CD4-positive, alpha-beta T cell treated with Interleukin-1 beta for 1 hour (primary cell): ENCODE data around the gene CCDC106.
A peak's percentile ranks its signal among the peaks of the same experiment; 100 is the strongest.

ENCODE experiments used
- DNase-seq, 2 donors: peaks; one replicate each; pipeline ENCODE4 v3.0.0-alpha.2; 2020 to 2022

CCDC106 gene

DNA sequence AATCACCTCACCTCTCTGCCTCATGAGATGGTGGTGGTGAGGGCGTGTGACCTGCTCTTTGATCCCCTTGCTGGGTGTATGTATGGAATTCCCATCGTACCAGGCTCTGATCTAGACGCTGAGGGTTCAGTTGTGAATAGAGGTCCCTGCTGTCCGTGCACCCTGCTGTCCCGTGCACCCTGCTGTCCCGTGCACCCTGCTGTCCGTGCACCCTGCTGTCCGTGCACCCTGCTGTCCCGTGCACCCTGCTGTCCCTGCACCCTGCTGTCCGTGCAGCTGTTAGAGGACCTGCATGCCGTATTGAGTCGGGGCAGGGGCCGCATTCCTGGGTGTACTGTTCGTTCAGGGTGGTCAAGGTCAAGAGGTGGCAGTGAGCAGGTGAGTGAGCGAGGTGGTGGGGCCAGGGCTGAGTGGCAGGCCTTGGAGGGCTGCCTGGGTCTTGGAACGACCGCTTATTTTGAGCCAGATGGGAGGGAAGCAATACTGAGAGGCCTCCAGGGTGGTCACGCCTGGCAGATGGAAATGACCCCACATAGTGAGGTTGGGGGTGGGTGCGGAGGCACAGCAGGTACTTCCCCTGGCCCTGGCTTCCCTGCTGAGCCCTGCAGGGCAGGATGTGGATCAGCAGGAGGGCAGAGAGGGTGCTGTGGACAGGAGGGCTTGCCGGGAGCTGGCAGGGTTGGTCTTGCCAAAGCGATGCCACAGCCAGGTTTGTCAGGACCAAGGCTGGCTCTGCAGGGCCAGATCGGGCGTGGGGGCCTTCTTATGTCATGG lies 22.5 kb downstream of the CCDC106 start:
- no peak for DNase-seq

DNA sequence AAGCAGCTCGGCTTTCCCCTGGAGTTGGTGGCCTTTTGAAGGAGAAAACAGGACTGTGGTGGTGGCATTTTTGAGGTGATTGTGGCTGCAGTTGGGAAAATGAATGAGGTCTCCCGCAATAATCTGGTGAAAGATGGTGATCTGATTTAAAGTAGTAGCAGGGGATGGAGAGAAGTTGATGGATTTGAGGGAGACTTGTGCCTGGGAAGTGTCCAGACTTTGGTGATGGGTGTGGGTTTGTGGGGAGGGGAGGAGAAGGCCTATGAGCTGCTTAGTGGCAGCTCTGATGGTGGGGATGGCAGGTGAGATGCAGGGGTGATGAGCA lies 23.0 kb downstream of the CCDC106 start:
- no peak for DNase-seq

DNA sequence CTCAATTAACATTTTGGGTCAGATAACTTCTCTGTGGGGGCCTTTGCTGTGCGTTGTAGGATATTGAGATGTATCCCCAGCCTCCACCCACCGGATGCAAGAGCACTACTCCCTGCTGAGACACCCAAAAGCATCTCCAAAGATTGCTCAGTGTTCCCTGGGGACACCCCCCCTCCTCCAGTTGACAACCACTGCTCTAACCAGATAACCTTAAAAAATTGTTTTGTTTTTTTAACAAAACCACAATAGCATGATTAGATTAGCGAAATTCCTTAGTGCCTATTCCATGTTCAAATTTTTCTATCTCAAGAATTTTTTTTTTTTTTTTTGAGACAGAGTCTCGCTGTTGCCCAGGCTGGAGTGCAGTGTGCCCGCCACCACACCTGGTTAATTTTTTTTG lies 24.4 kb downstream of the CCDC106 start:
- no peak for DNase-seq

DNA sequence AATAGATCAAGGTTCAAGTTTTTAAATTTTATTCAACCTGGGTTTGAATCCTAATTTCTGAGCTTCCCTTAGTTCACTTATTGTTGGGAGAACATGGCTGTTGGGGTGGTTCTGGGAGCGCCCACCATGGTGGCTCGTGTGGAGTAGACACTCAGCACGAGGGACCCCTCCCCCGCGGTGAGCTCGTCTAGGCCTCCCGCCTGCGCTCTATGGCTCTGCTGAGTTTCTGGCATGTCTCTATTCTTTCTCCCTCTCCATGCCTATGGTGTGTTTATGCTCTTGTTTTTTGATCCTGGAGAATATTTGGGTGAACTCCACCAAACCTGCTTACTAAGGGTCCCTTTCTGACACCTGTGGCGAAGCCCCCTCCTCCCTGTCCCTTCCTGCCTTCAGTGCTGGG lies 25.5 kb downstream of the CCDC106 start:
- DNase-seq = no peak

DNA sequence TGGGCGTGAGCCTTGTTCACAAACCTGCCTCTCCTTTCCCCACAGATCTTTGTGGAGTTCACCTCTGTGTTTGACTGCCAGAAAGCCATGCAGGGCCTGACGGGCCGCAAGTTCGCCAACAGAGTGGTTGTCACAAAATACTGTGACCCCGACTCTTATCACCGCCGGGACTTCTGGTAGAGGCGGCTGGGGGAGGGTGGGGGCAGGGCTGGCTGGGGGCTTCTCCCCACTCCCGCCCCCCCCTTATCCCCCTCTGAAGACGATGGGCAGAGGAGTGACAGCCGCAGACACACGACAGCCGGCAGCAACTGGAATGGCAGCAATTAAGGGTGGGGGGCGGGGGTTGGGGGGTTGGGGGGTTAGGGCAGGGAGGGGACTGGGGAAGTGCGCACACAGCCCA lies 25.9 kb downstream of the CCDC106 start:
- no peak for DNase-seq

DNA sequence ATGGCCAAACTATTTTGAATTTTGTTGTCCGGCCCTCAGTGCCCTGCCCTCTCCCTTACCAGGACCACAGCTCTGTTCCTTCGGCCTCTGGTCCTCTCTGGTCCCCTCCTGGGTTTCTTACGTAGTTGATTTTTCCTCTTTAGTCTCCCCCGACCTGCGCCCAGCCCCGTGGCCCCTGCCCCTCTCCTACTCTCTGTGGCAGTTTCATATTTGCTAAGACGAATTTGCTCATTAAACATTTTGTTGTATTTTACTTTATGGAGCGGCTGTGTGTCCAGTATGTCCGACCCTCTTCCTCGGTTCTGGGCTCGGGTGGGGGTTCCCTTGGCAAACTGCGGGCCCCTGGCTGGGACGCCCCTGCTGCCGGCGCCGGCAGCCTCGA lies 26.4 kb downstream of the CCDC106 start:
- DNase-seq = no peak

DNA sequence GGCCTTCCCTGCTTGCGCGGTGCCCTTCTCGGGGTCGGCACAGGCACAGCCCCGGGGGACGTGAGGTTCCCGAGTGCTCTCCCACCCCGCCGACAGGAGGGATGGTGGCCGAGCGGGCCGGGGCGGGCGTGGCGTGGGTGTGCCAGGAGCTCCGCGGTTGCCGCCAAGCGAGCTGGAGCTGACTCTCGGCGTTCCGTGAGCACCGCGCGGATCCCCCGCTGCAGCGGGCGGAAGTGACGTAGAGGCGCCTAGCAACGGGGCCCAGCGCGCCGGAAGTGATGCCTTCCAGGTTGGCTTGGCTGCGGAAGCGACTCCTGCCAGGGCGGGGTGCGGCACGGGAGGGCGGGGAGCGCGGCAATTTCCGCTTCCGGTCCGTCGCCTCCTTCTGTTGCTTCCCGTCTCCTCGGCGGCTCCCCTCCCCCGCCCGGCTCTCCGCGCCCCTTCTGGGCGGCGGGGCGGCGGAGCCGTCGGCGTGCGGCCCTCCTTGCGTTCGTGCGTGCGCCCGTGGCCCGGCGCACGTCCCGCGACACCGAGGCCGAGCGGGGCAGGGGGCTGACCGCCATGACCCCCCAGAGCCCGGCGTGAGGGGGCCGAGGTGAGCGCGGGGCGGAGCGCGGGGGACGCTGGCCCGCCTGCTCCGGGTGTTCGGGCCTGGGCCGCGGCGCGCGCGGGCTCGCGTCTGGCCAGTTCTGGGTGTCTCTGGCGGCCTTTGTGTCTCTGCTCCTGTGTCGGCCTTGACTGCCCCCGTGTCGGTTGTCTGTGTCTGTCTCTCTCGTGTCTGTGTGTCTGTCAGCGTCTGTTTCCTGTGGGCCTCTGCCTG lies 27.0 kb downstream of the CCDC106 start, which contains the start of gene EPN1:
Gene EPN1, plus strand, starts transcription at position 386 of the 820 bp plus-strand sequence. CDS start 3,402 bp downstream, outside the sequence.
- peak; percentile 97 to 98 for DNase-seq

DNA sequence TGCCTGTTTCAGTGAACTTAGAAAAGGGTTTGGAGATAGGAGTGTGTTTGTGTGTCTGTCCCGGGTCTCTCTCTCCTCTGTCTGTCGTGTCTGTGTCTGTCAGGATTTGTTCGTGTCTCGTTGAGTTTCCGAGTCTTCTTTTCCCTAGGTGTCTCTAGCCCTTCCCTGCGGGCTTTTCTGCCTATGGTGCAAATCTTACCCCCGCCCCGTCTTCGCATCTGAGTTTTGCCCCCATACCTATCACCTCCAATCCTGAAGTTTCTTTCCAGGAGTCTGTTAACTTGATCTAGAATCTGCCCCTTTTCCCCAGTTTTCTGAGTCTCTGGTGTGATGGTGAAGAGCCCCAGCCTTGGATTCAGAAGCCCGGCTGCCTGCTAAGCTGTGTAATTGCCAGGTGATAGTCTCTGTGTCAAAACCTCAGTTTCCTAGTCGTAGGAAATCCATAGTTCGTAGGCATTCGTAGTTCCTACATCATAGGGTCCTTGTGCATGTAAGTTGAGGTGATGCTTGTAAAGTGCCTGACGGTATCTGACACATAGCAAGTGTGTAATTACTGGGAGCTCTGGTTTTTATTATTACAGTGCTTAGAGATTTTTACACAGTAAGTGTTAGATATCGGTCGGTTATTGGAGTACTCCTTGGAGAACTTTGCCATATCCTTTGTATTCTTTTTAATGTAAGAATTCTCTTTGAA lies 27.8 kb downstream of the CCDC106 start:
- DNase-seq = no peak

DNA sequence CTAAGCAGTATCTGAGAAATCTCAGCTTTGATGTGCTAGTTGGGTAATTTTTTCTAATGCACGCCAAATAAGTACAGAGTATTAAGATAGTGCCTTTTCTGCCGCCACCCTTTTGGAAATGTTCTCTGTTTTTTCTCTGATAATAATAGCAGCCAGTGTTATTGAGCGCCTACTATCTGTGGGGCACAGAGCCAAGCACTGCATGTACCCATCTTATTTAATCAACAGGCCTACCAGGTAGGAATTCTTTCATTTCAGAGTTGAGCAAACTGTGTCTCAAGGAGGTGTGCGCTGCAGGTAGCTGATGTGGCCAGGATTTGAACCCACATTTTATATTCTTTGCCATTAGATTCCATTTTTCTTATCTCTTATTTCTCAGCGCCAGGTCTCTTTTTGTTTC lies 28.4 kb downstream of the CCDC106 start:
- no peak for DNase-seq

DNA sequence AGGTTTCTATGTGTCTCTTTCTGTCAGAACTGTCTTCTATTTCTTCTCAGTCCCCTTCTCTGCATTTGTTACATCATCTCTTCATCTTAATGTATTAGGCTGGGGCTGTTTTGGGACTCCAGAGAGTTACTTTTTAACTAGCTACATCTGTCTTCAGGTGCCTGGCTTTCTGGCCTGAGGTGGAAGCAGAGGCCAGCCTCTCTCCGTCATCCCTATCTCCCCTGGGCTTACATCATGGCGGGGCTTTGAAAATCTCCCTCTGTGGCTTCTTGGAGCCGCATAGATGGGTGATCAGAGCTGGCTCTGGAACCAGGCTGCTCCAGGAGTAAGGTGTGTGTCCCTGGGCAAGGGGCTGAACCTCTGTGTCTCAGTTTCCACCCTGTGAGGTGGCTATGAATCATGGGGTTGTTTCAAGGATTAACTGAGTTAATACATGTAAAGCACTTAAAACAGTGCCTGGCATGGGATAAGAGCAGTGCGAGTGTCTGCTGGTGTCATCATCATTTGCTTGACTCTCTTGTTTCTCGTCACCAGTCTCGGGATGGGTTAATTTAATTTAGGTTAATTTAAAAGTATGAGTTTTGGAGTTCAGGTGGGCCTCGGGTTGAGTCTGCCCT lies 29.0 kb downstream of the CCDC106 start:
- DNase-seq = no peak

DNA sequence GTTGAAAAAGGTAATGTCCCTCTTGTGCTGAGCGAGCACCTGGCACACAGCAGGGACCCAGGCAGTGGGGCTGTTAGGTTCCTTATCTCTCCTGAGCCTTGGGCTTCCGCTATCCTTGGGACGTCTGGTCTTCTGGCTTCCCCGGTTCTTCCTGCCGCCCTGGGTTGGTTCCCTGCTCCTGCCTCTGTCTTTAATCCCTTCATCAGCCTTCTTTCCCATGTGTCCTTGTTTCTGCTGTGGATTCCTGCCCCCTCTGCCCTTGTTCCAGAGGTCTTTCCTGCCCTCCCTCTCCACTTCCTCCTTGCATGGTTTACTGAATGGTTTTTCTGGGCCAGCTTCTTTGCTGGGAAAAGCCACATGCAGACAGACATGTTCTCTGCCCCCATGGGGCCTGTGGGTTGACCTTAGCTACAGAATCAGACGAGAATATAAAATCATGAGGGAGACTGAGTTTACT lies 29.6 kb downstream of the CCDC106 start:
- DNase-seq = no peak

DNA sequence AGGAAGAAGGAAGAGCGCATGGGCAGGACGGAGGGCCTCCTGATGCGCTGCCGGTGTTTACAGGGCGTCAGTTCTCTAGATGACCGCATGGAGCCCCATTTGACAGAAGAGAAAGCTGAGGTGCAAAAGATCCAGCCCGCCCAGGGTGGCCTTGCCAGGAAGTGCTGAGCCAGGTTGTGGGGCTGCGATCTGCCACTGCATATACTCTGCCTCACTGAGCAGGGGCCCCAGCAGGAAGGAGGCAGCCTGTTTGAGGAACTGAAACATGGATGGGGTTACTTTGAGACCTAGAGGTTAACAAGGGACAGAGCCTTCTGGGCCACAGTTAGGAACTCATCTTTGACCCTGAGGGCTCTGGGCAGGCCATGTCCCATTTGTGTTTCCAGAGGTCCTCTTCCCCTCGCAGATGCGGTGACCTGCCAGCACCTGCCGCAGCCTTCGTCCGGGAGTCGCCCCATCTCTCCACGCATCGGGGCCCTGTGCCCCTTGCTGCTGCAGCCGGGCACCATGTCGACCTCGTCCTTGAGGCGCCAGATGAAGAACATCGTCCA lies 30.2 kb downstream of the CCDC106 start:
- peak; percentile 16 to 84 for DNase-seq

DNA sequence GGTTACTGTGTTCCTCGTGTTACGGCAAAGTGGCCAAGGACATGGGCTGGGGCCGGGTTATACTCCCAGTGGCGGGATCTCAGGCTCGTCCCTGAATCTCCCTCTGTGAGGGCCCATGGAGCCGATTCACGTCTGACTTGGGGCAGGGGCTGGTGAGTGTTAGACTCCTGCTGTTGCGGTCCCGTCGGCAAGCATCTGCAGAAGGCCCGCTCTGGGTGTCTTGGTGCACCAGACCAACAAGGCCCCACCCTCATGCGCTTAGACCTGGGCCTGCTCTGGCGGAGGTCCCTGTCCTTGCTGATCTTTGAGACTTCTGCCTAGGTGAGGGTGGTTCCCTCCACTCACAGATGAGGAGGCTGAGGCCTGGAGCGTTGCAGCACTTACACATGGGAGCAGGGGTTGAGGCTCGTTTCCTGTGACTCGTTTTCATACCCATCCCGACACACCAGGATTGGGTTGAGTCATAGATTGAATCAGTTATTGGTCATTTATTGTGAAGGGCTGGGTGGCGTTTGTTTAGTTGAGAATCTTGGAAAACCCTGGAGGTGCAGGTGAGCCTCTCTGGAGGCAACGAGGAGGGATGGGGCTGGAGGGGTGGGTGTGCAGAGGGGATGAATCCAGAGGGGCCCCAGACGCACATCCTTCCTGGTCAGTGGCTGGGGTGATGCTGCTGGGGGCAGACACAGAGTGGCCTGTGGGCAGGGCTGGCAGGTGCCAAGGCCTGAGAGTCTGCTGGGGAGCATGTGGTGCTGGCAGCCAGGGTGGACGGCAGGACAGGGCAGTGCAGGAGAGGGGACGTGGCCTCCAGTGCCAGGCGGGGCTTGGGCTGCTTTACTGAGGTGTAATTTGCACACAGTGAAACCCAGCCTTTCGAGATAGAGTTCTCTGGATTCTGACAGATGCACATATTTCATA lies 31.6 kb downstream of the CCDC106 start:
- no peak for DNase-seq

DNA sequence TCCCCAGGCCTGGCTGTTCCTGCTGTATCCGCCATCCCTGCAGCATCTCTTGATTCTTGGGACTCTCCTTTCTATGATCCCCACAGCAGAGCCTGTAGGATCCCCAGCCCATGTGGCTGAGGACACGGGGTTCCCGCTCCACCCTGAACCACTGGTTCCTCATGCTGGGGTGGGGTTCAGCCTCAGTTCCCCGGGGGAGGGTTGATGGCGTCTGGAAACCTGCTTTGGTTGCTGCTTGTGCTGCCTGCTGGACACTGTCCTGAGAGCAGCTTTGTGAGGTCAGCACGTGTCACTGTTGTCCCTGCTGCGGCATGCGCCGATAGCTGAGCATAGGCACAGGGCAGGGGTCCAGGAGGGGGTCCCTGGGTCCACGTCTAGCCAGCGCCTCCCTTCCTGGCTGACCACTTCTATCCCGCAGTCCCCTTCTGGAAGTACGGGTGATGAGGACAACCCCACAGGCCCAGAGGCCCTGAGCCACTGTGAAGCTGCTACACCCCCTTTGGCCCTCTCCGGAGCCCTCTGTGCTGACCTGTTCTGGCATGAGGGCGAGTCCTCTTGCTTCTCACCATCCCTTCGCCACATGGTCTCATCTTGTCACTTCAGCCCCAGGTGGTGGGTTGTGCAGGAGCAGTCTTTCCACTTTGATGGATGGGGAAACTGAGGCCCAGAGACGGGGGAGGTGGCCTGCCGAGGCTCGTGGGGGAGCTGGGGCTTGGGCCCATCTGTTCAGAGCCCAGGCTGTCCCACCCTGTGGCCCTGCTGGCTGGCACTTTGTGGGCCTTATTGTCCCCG lies 32.5 kb downstream of the CCDC106 start:
- DNase-seq = no peak

DNA sequence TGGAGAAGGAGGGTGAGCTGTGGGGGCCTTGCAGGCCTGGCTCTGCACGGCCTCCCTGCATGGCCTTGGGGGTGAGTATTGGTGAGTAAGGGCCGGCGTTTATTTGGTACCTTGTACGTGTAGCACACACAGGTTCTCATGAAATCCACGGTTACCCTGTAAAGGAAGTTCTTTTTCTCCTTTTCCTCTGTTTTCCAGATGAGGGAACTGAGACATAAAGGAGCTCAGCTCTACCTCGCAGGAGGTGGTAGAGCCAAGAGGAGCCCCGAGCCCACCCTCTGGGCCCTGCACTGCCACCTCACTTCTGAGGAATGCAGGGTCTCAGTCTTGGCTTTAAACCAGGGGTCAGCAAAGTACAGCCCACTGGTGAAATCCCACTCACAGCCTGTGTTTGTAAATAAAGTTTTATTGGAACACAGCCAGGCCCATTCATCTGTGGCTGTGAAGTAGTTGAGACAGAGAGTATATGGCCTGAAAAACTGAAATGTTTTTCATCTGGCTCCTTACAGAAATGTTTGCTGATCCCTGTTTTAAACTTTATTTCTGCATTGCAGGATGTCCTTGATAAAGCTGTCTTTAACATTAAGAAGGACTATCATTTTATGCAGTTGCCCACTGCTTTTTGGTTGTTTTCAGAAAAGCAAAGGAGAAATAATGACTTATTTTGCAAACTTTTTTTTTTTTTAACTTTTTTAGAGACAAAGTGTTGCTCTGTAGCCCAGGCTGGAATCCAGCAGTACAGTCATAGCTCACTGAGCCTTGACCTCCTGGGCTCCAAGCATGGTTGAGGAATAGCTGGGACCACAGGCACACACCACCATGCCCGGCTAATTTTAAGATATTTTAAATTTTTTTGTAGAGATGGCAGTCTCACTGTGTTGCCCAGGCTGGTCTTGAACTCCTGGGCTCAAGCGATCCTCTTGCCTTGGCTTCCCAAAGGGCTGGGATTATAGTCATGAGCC lies 33.4 kb downstream of the CCDC106 start:
- DNase-seq = no peak

DNA sequence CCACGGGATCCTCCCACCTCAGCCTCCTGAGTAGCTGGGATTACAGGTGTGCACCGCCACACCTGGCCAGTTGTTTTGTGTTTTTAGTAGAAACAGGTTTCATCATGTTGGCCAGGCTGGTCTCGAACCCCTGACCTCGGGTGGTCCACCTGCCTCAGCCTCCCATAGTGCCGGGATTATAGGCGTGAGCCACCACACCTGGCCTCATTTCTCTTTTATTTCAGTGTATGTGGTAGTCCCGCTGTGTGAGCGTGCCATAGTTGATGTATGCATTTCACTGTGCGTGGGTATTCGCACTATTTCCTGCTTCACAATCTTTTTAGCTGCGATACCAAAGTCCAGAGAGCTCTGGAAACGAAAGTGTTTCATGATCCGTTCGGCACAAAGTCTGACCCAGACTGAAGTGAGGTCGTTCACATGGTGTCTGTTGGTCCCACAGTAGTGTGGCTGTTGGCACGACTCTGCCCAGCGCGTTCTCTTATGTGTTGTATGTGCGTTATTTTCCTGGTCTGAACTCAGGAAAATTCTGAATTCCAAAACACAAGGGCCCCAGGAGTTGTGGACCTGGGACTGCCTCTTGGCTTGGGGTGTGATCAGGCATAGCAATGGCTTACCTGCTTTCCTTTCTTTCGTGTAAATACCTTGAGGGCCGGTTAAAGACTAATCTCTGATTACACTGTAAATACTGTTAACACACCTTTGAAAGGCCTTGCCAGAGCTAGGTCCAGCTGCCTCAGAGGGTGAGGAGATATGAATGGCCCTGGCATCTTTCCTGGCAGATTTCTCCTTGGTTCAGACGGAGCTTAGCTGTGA lies 35.6 kb downstream of the CCDC106 start:
- no peak for DNase-seq

DNA sequence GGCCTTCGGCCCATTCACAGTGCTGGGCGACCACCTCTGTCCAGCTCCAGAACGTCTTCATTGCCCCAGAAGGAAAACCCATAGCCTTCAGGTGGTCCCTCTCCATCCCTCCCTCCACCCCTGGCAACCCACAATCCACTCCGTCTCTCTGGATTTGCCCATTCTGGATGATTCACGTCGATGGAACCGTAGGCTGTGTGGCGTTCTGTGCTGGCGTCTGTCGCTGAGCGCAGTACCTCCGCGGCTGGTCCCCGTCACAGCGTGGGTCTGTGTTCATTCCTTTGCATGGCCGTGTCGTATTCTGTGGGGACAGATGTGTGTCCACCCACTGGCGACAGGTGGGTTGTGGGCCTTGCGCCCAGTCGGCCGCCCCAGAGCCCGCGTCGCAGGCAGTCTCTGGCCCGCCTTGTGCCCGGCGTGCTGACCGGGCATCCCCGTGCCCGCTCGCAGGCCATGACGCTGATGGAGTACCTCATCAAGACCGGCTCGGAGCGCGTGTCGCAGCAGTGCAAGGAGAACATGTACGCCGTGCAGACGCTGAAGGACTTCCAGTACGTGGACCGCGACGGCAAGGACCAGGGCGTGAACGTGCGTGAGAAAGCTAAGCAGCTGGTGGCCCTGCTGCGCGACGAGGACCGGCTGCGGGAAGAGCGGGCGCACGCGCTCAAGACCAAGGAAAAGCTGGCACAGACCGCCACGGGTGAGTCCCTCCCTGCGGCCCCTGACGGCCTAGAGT lies 37.1 kb downstream of the CCDC106 start:
- no peak for DNase-seq

DNA sequence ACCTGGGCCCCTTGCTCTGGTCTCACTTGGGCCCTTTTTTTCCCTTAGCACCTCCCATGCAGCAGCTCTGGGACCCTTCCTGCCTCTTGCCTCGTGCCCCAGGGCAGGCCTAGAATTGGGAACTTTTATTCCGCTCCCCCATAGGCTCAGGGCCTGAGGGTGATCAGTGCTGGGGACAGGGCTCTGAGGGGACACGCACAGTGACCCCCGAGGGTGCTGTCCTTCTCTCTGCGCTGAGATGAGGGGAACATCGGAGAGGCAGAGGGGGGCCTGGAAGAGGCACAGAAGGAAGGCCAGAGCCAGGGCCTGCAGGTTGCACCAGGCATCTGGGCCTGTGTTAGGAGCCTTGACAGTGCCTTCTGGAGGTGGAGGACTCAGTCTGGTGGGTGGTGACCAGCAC lies 37.8 kb downstream of the CCDC106 start:
- no peak for DNase-seq
